Bronchial epithelial cell (primary cell): ENCODE results near the gene AMOT. TPM values are rescaled to one million over a fixed set of nuclear protein-coding genes. Genes with fewer than 3 reads are reported as not detected.

ENCODE experiments used
- DNase-seq: peaks from one replicate; pipeline ENCODE4 v3.0.0-alpha.2; 2010; ENCODE audit warnings: low read depth
- FAIRE-seq: peaks from 2 replicates; lab custom pipeline; 2011; peaks lifted over from hg19 to GRCh38; lab: Jason Lieb, UNC
- H3K27me3 ChIP-seq: 2 replicates; pipeline ENCODE4 v1.5.1; 2011; ENCODE audit warnings: low read length; ENCODE audit not compliant: control insufficient read depth, insufficient read depth
- H3K36me3 ChIP-seq: 2 replicates; pipeline ENCODE4 v1.5.1; 2011; ENCODE audit warnings: low read length; ENCODE audit not compliant: control insufficient read depth, insufficient read depth
- H3K4me3 ChIP-seq: 2 replicates; pipeline ENCODE4 v1.5.1; 2011; ENCODE audit warnings: mild to moderate bottlenecking, low read depth, low read length, control low read depth
- CTCF ChIP-seq: IDR thresholded peaks from 2 replicates; pipeline ENCODE4 v1.5.1; 2011; ENCODE audit warnings: mild to moderate bottlenecking, moderate library complexity, low read length, control low read depth, inconsistent platforms; ENCODE audit not compliant: insufficient read depth, severe bottlenecking
- total RNA-seq: library from RNA; depleted of rRNA; stranded (reverse); fragments of >200 nt; gene quantifications from 2 replicates; pipeline ENCODE4 v1.2.1, GENCODE V29; 2014

The AMOT gene
- total RNA-seq, 1 donor from 2014 or later: under 0.01 TPM

DNA sequence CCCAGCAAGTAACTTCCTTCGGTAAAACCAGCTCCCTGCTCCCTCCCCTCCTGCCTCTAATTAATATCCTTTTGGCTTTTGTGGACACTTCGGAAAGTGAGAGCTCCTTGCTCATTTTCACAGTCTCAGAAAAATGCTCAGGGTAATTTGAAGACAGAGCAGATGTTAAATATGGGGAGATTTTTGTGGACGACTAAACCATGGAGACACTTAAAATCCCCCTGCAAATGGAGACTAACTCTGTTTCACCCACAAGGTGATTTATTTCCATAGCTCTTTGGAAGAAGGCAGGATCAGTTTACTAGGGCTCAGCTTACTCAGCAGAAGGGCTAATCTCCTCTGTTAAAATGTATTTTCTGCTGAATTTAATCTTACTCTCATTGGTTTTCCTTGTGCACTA lies 12.2 kb upstream of the AMOT start:
- DNase-seq (no peak), FAIRE-seq (no peak)
- Histone ChIP-seq H3K27me3 (no peaks in the 10 kb centered on the region), H3K4me3 (no peak overlapping the region), H3K36me3 (no peaks in the 10 kb centered on the region)
- no peak for TF ChIP-seq CTCF

DNA sequence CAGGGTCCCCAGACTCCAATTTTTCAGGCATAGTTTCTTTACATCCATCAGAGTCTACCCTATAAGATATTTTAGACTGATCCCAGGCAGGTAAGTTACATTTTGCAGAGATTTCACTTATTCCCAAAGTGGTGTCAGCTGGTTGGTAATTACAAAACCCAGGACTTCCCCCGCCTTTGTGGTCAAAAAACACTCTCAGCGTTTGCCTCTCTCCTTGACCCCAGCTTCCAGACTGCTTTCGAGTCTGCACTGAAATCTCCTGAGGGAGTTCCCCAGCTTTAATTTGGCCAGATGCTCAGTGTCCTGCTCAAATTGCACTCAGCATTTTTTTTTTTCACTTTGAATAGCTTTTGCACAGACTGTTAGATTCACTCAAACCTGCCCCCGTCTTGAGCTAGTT lies 11.2 kb upstream of the AMOT start:
- Histone ChIP-seq H3K4me3 (no peak overlapping the region), H3K36me3 (no peaks in the 10 kb centered on the region), H3K27me3 (no peaks in the 10 kb centered on the region)
- DNase-seq: no peak
- peak; percentile 40 for FAIRE-seq
- no peak for TF ChIP-seq CTCF

DNA sequence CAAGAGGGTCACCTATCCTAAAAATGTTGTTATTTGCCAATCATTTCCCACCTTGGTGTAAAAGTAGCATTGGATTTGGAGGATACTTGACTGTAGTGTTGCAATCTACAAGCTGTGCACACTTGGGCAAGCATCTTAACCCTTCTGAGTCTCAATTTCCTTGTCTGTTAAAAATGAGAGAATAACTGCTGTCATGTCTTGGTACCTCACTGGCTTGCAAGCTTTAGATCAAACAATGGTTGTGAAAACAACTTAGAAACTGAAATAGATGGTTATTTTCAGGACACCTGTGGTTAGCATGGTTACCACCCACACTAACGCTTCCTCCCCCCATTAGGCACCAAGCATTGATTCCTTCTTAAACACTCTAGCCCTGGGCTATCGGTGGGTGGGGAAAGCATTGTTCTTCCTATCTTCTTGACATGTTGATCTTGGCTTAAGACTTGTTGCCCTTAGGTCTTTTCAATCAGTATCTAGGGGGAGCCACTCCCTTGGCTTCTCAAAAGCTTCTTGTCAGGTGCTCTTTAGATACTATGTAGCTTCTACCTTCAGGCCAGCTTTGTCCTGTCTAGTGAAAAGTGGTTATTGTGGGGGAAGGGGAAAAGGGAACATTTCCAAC lies 10.6 kb upstream of the AMOT start:
- FAIRE-seq: no peak
- TF ChIP-seq CTCF: no peak
- H3K36me3 ChIP-seq: no peaks in the 10 kb centered on the region
- no peak overlapping the region for H3K4me3 ChIP-seq
- DNase-seq: no peak
- H3K27me3 ChIP-seq: no peaks in the 10 kb centered on the region

GRCh38 chrX:112849016-112849415 lies 8.4 kb upstream of the AMOT start:
- Histone ChIP-seq H3K27me3 (no peaks in the 10 kb centered on the region), H3K4me3 (no peak overlapping the region), H3K36me3 (no peaks in the 10 kb centered on the region)
- FAIRE-seq (no peak), DNase-seq (no peak)
- no peak for TF ChIP-seq CTCF

- no peak for FAIRE-seq
- no peak for TF ChIP-seq CTCF
- H3K36me3 ChIP-seq: no peaks in the 10 kb centered on the region
- no peak overlapping the region for H3K4me3 ChIP-seq
- no peaks in the 10 kb centered on the region for H3K27me3 ChIP-seq
- DNase-seq: no peak
Observed at GRCh38 chrX:112846782-112847181, 6.2 kb upstream of the AMOT start.

- Histone ChIP-seq H3K4me3 (no peak overlapping the region), H3K27me3 (no peaks in the 10 kb centered on the region), H3K36me3 (no peaks in the 10 kb centered on the region)
- no peak for TF ChIP-seq CTCF
- DNase-seq (no peak), FAIRE-seq (no peak)
Observed at GRCh38 chrX:112846187-112846586, 5.6 kb upstream of the AMOT start.
